ENCODE measurements around the gene EML1.

EML1 gene

DNA sequence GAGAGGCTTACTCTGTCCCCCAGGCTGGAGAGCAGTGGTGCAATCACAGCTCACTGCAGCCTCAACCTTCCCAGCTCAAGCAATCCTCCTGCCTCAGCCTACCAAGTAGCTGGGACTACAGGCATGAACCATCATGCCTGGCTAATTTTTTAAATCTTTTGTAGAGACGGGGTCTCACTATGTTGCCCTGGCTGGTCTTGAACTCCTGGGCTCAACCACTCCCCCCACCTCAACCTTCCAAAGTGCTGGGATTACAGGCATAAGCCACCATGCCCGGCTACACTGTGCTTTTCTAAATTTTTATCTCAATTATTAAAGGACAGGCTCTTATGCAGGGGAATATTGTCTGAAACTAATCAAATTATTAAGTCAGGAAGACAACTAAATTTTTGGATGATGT lies 44.6 kb downstream of the EML1 start:
- TF ChIP-seq, protein P1, sequence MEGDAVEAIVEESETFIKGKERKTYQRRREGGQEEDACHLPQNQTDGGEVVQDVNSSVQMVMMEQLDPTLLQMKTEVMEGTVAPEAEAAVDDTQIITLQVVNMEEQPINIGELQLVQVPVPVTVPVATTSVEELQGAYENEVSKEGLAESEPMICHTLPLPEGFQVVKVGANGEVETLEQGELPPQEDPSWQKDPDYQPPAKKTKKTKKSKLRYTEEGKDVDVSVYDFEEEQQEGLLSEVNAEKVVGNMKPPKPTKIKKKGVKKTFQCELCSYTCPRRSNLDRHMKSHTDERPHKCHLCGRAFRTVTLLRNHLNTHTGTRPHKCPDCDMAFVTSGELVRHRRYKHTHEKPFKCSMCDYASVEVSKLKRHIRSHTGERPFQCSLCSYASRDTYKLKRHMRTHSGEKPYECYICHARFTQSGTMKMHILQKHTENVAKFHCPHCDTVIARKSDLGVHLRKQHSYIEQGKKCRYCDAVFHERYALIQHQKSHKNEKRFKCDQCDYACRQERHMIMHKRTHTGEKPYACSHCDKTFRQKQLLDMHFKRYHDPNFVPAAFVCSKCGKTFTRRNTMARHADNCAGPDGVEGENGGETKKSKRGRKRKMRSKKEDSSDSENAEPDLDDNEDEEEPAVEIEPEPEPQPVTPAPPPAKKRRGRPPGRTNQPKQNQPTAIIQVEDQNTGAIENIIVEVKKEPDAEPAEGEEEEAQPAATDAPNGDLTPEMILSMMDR (IDR thresholded peaks at IDR 0.05; ENCODE audit: low read depth, low read length): no peak
- no peak for DNase-seq (ENCODE audit: low read depth in 2 of 2)
- no peak overlapping the region for H3K4me3 ChIP-seq (replicated peaks in 1 of 2; ENCODE audit: low read depth in 2 of 2, low read length in 2 of 2)

DNA sequence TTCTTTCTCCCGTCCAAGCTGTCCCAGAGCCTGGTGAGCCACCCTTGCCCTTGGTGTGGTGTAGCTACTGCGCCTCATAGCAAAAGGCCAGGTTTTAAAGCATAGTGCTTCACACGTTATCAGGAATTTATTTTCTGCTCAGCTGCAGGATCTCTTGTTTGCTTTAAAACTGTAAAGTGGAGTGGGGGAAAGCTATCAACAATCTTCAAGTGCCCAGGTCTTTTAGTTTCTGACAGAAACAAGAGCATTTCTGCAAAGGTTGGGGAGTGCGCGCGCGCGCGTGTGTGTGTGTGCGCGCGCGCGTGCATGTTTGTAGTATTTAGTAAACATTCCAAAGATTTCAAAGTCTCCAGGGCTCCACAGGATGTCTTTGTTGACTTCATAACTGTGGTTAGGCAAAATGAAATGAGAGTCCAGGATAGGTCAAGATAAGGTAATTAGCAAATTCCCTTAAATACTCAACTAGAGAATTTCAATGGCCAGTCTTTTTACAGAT lies 45.5 kb downstream of the EML1 start:
- TF ChIP-seq, protein P1 (IDR thresholded peaks at IDR 0.05; ENCODE audit: low read depth, low read length): no peak
- peak; percentile 36 to 42 for DNase-seq (ENCODE audit: low read depth in 2 of 2)
- H3K4me3 ChIP-seq (replicated peaks in 1 of 2; ENCODE audit: low read depth in 2 of 2, low read length in 2 of 2): no peak overlapping the region

DNA sequence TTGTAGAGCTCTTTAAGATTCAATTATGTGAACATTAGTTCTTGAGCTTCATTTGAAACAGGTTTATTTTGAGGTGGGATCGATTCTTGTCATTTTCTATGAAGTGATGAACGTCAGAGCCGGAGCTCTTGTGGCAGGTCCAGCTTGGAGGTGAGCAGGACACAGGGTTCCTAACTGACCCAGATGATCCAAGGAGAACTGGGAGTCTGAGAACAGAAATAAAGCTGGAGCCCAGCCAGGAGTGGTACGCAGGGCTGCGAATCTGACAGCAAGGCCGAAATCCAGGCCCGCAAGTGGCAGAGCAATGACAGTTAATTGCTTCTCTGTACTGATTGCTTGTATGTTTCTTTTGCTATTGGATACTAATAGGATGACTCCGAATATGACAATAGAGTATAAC lies 46.5 kb downstream of the EML1 start:
- H3K4me3 ChIP-seq (replicated peaks in 1 of 2; ENCODE audit: low read depth in 2 of 2, low read length in 2 of 2): no peak overlapping the region
- TF ChIP-seq, protein P1 (IDR thresholded peaks at IDR 0.05; ENCODE audit: low read depth, low read length): no peak
- DNase-seq (ENCODE audit: low read depth in 2 of 2): no peak

DNA sequence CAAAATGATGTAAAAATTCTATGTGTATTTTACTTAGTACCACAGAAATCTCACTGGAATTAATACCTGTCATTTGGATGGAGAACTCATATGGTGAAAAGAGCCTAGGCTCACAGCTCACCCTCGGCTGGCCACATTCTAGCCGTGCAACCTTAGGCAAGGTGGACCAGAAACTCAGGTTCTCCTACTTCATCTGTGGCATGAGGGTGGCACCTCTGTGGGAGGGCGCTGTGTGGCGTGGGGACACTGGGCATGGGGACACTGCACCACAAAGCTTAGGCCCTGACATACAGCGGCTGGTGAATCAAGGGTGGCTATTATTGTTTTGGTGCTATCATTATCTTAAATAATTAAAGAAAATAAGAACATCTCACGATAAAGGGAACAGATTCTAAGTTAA lies 47.1 kb downstream of the EML1 start:
- H3K4me3 ChIP-seq (replicated peaks in 1 of 2; ENCODE audit: low read depth in 2 of 2, low read length in 2 of 2): no peak overlapping the region
- DNase-seq (ENCODE audit: low read depth in 2 of 2): no peak
- TF ChIP-seq, protein P1 (IDR thresholded peaks at IDR 0.05; ENCODE audit: low read depth, low read length): no peak

DNA sequence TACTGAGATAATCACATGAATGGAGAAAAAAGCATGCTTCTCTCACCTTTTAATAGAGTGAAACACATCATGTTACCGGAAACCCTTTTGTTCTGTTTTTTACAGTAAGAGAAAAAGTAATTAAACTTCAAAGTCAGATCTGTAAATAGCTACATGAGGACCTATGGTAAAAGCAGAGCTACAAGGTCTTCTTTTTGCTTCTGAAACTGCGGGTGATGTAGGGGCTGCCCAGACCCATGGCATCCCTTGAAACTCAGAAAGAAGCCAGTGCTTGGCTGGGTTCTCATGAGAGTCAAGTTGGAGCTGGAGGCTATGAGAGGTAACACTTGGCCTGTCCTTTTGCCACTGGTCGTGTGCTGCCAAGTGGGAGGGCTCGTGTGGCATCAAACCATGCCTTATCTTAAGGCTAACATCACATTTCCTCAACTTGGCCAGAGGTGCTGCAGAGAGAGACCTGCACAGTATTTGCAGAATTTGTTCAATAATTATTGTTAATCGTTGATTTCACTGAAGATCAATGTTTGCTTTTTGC lies 47.6 kb downstream of the EML1 start:
- no peak for DNase-seq (ENCODE audit: low read depth in 2 of 2)
- TF ChIP-seq, protein P1 (IDR thresholded peaks at IDR 0.05; ENCODE audit: low read depth, low read length): no peak
- no peak overlapping the region for H3K4me3 ChIP-seq (replicated peaks in 1 of 2; ENCODE audit: low read depth in 2 of 2, low read length in 2 of 2)

DNA sequence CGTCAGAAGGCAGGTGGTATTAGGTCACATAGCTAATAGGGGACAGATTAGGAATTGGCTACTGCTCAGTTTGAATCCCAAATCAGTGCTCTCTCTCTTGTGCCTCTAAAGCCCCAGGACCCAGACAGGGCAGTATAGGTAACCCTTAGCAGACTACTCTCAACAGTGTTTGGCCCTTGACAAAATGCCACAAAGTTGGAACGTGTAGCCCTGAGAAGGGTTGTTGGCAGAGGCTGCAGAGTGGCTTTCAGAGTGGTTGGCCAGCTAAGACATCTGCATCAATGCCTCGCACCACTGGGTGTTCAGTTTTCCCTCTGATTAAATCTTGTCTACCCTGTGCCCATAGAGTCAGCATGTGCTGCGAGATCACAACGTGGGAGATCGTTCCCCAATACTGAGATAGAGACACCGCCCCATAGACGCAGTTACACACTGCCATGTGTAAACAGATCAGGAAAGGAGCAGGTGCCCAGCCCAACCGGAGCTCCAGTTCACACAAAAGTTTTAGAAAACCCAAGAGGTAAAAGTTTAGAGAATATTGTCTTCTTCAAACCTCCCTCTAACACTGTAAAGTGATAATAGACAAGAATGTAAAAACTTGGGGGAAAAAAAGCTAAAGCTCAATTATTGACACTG lies 48.3 kb downstream of the EML1 start:
- no peak for DNase-seq (ENCODE audit: low read depth in 2 of 2)
- TF ChIP-seq, protein P1 (IDR thresholded peaks at IDR 0.05; ENCODE audit: low read depth, low read length): no peak
- no peak overlapping the region for H3K4me3 ChIP-seq (replicated peaks in 1 of 2; ENCODE audit: low read depth in 2 of 2, low read length in 2 of 2)

Measured in cardiac fibroblast (primary cell).